Measurements from ENCODE around the gene SGO2. TPM values are rescaled to one million over a fixed set of nuclear protein-coding genes. Genes with fewer than 3 reads are reported as not detected.

Gene SGO2
- total and polyA plus RNA-seq, 2 of the 13 experiments (the other 11 are each of a cell fraction or from before 2014, with no cell fraction given): 5.1 to 16.2 TPM

- TF ChIP-seq AHDC1 (CRISPR knock-in tag; IDR thresholded peaks at IDR 0.05; ENCODE audit: borderline replicate concordance) (0 out of 2 replicates have a peak, but pooled peaks have one; percentile 26), GATAD1 (CRISPR knock-in tag; IDR thresholded peaks at IDR 0.05) (no peak), MNT (IDR thresholded peaks at IDR 0.05) (no peak), GATA4 (IDR thresholded peaks at IDR 0.05; ENCODE audit: borderline replicate concordance, low read depth) (no peak), HHEX (CRISPR knock-in tag; IDR thresholded peaks at IDR 0.05) (0 out of 2 replicates have a peak, but pooled peaks have one; percentile 25), RCOR2 (CRISPR knock-in tag; IDR thresholded peaks at IDR 0.05) (0 out of 2 replicates have a peak, but pooled peaks have one; percentile 39), ZNF563 (CRISPR knock-in tag; IDR thresholded peaks at IDR 0.05) (no peak), ZBTB7B (CRISPR knock-in tag; IDR thresholded peaks at IDR 0.05) (no peak), MTA3 (CRISPR knock-in tag; IDR thresholded peaks at IDR 0.05) (no peak), MAFK (conservative IDR thresholded peaks at IDR 0.05 in 1 of 2, IDR thresholded peaks at IDR 0.05 in 1 of 2; ENCODE audit: low read length in 2 of 2) (no peak), ZBTB38 (CRISPR knock-in tag; IDR thresholded peaks at IDR 0.05) (no peak), PATZ1 (CRISPR knock-in tag; IDR thresholded peaks at IDR 0.05) (no peak), NFE2L2 (IDR thresholded peaks at IDR 0.05; ENCODE audit: low read length) (no peak), GPN1 (CRISPR knock-in tag; IDR thresholded peaks at IDR 0.05; ENCODE audit: borderline replicate concordance) (no peak), ZMYM3 (CRISPR knock-in tag; IDR thresholded peaks at IDR 0.05) (peak; percentile 96), ZNF33A (CRISPR knock-in tag; IDR thresholded peaks at IDR 0.05; ENCODE audit: borderline replicate concordance) (no peak)
Measured at GRCh38 chr2:200588076-200588678, 62.2 kb downstream of the SGO2 start (continued).

Data from HepG2 (cell line).